Measurements from ENCODE around the gene GIPC2. TPM values are rescaled to one million over a fixed set of nuclear protein-coding genes. Genes with fewer than 3 reads are reported as not detected.
A peak's percentile ranks its signal among the peaks of the same experiment; 100 is the strongest.

Gene GIPC2
- total RNA-seq, 4 donors from 2014 or later, result 3.0 to 12.3 (median 6.4) TPM

- intact Hi-C loops (cut with DNase I; ENCODE audit: low total_unique reads), result no loop called here
- 1 to 2% methylated on average over 12 of the region's 12 CpGs for WGBS, 2 donors
- TF ChIP-seq, protein P1, sequence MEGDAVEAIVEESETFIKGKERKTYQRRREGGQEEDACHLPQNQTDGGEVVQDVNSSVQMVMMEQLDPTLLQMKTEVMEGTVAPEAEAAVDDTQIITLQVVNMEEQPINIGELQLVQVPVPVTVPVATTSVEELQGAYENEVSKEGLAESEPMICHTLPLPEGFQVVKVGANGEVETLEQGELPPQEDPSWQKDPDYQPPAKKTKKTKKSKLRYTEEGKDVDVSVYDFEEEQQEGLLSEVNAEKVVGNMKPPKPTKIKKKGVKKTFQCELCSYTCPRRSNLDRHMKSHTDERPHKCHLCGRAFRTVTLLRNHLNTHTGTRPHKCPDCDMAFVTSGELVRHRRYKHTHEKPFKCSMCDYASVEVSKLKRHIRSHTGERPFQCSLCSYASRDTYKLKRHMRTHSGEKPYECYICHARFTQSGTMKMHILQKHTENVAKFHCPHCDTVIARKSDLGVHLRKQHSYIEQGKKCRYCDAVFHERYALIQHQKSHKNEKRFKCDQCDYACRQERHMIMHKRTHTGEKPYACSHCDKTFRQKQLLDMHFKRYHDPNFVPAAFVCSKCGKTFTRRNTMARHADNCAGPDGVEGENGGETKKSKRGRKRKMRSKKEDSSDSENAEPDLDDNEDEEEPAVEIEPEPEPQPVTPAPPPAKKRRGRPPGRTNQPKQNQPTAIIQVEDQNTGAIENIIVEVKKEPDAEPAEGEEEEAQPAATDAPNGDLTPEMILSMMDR (IDR thresholded peaks at IDR 0.05), result no peak
- peak in 1 of 2 donors; percentile 92 for TF ChIP-seq POLR2A (IDR thresholded peaks at IDR 0.05)
- peak within 1 kb of the TSS; percentile 43 for H3K4me3 ChIP-seq (ENCODE audit: low read depth, poor library complexity, severe bottlenecking)
- peak in 1 of 2 donors; percentile 89 for DNase-seq (ENCODE audit: low spot score in 2 of 2)
These were observed 40.9 kb upstream of the GIPC2 start, which contains the start of gene DNAJB4 for GRCh38 chr1:78004719-78005447. Gene DNAJB4 (plus strand): TSS chr1:78004939. CDS start chr1:78005111, 172 bp downstream.

DNA sequence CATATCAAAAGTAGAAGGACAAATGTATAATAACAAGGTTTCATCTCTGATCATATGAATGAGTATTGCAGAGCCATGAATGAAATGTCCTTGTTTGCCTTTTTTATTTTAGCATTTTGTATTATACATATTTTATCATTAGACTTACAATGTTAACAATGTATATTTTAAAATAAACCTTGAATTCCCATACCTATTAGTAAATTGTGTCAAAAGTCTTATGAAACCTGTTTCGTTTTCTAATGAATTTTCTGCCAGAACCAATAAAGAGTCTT lies 40.4 kb upstream of the GIPC2 start:
- DNase-seq (ENCODE audit: low spot score in 2 of 2), result no peak
- 0 to 1% methylated on average over 1 of the region's 1 CpG for WGBS, 2 donors
- intact Hi-C loops (cut with DNase I; ENCODE audit: low total_unique reads), result no loop called here

GRCh38 chr1:78005755-78006154 lies 40.0 kb upstream of the GIPC2 start:
- DNase-seq (ENCODE audit: low spot score in 2 of 2), result no peak
- WGBS, 2 donors, result 0 to 3% methylated on average over 1 of the region's 1 CpG
- intact Hi-C loops (cut with DNase I; ENCODE audit: low total_unique reads), result no loop called here
- no peak for TF ChIP-seq POLR2A (IDR thresholded peaks at IDR 0.05)
- TF ChIP-seq, protein P1 (IDR thresholded peaks at IDR 0.05), result no peak
- peak overlapping the region; percentile 43 for H3K4me3 ChIP-seq (ENCODE audit: low read depth, poor library complexity, severe bottlenecking)

More for the DNA sequence above, 40.4 kb upstream of the GIPC2 start:
- peak overlapping the region; percentile 43 for H3K4me3 ChIP-seq (ENCODE audit: low read depth, poor library complexity, severe bottlenecking)
- TF ChIP-seq POLR2A (IDR thresholded peaks at IDR 0.05), result no peak
- TF ChIP-seq, protein P1 (IDR thresholded peaks at IDR 0.05), result no peak

- H3K4me3 ChIP-seq (ENCODE audit: low read depth, poor library complexity, severe bottlenecking), result no peak overlapping the region
- intact Hi-C loops (cut with DNase I; ENCODE audit: low total_unique reads), result no loop called here
- no peak for DNase-seq (ENCODE audit: low spot score in 2 of 2)
- TF ChIP-seq, protein P1 (IDR thresholded peaks at IDR 0.05), result no peak
- TF ChIP-seq POLR2A (IDR thresholded peaks at IDR 0.05), result no peak
These were observed 39.2 kb upstream of the GIPC2 start for GRCh38 chr1:78006521-78006920.

DNA sequence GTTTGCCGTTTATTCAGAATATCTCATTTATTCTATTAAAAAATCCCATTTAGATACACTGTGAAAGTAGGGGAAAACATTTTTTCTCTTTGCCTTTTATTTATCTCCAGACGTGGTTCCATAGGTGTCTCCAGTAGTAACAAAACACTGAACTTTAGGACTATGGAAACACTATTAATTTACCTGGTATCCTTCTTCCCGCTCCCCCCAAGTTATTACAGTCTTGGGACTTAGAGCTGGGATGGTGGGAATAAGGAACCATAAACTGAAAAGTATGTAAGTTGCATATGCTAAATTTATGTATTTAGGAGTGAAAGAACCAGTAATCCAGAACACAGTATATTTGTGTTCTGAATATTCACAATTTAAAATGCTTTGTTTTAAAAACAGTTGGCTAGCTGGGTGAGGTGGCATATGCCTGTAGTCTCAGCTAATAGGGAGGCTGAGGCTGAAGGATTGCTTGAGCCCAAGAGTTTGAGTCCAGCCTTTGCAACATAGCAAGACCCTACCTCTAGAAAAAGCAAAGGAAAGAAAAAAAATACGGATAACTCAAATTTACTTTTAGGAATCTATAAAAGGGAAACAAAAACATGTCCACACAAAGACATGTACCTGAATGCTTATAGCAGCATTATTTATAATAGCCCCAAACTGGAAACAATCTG lies 38.0 kb upstream of the GIPC2 start:
- intact Hi-C loops (cut with DNase I; ENCODE audit: low total_unique reads), result no loop called here
- TF ChIP-seq, protein P1 (IDR thresholded peaks at IDR 0.05), result no peak
- no peak for TF ChIP-seq POLR2A (IDR thresholded peaks at IDR 0.05)
- WGBS, 2 donors, result 68 to 75% methylated on average over 4 of the region's 4 CpGs
- DNase-seq (ENCODE audit: low spot score in 2 of 2), result no peak
- no peak overlapping the region for H3K4me3 ChIP-seq (ENCODE audit: low read depth, poor library complexity, severe bottlenecking)

Measured in lower leg skin (tissue), 4 donors.